B cell (primary cell): ENCODE results near the gene CREB3L1.

Experiments used
- EZH2 ChIP-seq: IDR thresholded peaks from 2 replicates; pipeline ENCODE4 v1.6.1; 2012; ENCODE audit warnings: borderline replicate concordance, low read depth, mild to moderate bottlenecking, moderate library complexity, low read length; ENCODE audit not compliant: insufficient read depth, poor library complexity, severe bottlenecking
- TF ChIP-seq, protein P1 (sequence below): fragments of 200-600 bp; IDR thresholded peaks from one replicate; pipeline ENCODE4 v1.8.0; 2022; ENCODE audit warnings: antibody characterized with exemption, mild to moderate bottlenecking

GRCh38 chr11:46242041-46242951, 35.2 kb upstream of the CREB3L1 start:
- TF ChIP-seq, protein P1, sequence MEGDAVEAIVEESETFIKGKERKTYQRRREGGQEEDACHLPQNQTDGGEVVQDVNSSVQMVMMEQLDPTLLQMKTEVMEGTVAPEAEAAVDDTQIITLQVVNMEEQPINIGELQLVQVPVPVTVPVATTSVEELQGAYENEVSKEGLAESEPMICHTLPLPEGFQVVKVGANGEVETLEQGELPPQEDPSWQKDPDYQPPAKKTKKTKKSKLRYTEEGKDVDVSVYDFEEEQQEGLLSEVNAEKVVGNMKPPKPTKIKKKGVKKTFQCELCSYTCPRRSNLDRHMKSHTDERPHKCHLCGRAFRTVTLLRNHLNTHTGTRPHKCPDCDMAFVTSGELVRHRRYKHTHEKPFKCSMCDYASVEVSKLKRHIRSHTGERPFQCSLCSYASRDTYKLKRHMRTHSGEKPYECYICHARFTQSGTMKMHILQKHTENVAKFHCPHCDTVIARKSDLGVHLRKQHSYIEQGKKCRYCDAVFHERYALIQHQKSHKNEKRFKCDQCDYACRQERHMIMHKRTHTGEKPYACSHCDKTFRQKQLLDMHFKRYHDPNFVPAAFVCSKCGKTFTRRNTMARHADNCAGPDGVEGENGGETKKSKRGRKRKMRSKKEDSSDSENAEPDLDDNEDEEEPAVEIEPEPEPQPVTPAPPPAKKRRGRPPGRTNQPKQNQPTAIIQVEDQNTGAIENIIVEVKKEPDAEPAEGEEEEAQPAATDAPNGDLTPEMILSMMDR: no peak
- no peak for TF ChIP-seq EZH2
